ENCODE results near the gene MRPS18B.

Gene MRPS18B

GRCh38 chr6:30617565-30618269 lies at the start of gene MRPS18B:
TSS of gene MRPS18B (plus strand) at chr6:30617840. CDS start at chr6:30617866, 26 bp downstream.
- DNase-seq (ENCODE audit: low read depth), result peak; percentile 82

GRCh38 chr6:30568245-30568644 lies 49.4 kb upstream of the MRPS18B start:
- no peak for DNase-seq (ENCODE audit: low read depth)

- no peak for DNase-seq (ENCODE audit: low read depth)
These were observed 47.4 kb upstream of the MRPS18B start for GRCh38 chr6:30570263-30570662.

GRCh38 chr6:30570740-30571074 lies 46.9 kb upstream of the MRPS18B start:
- DNase-seq (ENCODE audit: low read depth), result no peak

- DNase-seq (ENCODE audit: low read depth), result peak; percentile 100
These were observed 46.4 kb upstream of the MRPS18B start, which contains the start of gene ABCF1 for GRCh38 chr6:30571075-30571761. TSS of gene ABCF1 (plus strand) at chr6:30571442. CDS start at chr6:30571488, 46 bp downstream.

GRCh38 chr6:30571762-30572082 lies 45.9 kb upstream of the MRPS18B start:
- DNase-seq (ENCODE audit: low read depth), result no peak

- DNase-seq (ENCODE audit: low read depth), result no peak
These were observed 45.5 kb upstream of the MRPS18B start for GRCh38 chr6:30572148-30572547.

GRCh38 chr6:30573113-30573512 lies 44.5 kb upstream of the MRPS18B start:
- no peak for DNase-seq (ENCODE audit: low read depth)

- DNase-seq (ENCODE audit: low read depth), result no peak
These were observed 39.6 kb upstream of the MRPS18B start for GRCh38 chr6:30578051-30578450.

GRCh38 chr6:30583921-30584320 lies 33.7 kb upstream of the MRPS18B start:
- DNase-seq (ENCODE audit: low read depth), result no peak

- no peak for DNase-seq (ENCODE audit: low read depth)
These were observed 27.8 kb upstream of the MRPS18B start for GRCh38 chr6:30589754-30590358.

GRCh38 chr6:30590509-30590908 lies 27.1 kb upstream of the MRPS18B start:
- no peak for DNase-seq (ENCODE audit: low read depth)

GRCh38 chr6:30591008-30591407 lies 26.6 kb upstream of the MRPS18B start:
- DNase-seq (ENCODE audit: low read depth), result no peak

GRCh38 chr6:30592287-30592686 lies 25.4 kb upstream of the MRPS18B start:
- DNase-seq (ENCODE audit: low read depth), result no peak

GRCh38 chr6:30597315-30598144 lies 20.1 kb upstream of the MRPS18B start:
- DNase-seq (ENCODE audit: low read depth), result peak; percentile 49

GRCh38 chr6:30598912-30599624 lies 18.6 kb upstream of the MRPS18B start:
- no peak for DNase-seq (ENCODE audit: low read depth)

- no peak for DNase-seq (ENCODE audit: low read depth)
These were observed 17.9 kb upstream of the MRPS18B start for GRCh38 chr6:30599625-30600324.

GRCh38 chr6:30600451-30600961 lies 17.1 kb upstream of the MRPS18B start:
- DNase-seq (ENCODE audit: low read depth), result no peak

- no peak for DNase-seq (ENCODE audit: low read depth)
These were observed 16.2 kb upstream of the MRPS18B start for GRCh38 chr6:30601436-30601814.

- no peak for DNase-seq (ENCODE audit: low read depth)
These were observed 15.6 kb upstream of the MRPS18B start for GRCh38 chr6:30601815-30602641.
